Measurements from ENCODE around the gene WIPF2. TPM values are rescaled to one million over a fixed set of nuclear protein-coding genes. Genes with fewer than 3 reads are reported as not detected.

The WIPF2 gene
- total RNA-seq, 1 experiment from 2014 or later, result 23.0 TPM

DNA sequence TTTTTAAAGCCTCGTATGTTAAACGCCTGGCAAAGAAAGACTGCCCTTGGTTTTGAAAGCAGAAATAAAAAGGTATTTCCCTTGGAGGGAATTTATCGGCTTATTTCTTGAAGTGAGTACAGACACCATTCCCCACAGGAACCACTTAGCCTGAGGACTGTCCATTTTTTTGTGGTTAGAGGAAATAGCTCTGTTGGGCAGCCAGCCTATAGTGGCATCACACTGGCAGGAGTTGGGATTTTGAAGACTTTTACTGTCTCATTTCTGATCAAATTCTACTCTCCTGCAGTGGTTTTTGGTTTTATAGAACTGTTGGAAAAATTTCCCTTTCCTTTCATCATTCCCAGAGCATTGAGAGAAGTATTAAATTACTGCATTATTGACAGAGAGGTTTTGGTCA is 34.5 kb downstream of the WIPF2 start:
- peak overlapping the region; percentile 57; the same call in 1 of the 2 replicates for H3K27ac Mint-ChIP-seq
- TF ChIP-seq ELF4 (CRISPR knock-in tag; IDR thresholded peaks at IDR 0.05; ENCODE audit: low read depth) (no peak), RELA (CRISPR knock-in tag; IDR thresholded peaks at IDR 0.05; ENCODE audit: borderline replicate concordance) (no peak), RORB (CRISPR knock-in tag; IDR thresholded peaks at IDR 0.05) (no peak), NFE2L1 (CRISPR knock-in tag; IDR thresholded peaks at IDR 0.05) (no peak), ZNF671 (CRISPR knock-in tag; IDR thresholded peaks at IDR 0.05) (no peak), ZNF317 (CRISPR knock-in tag; IDR thresholded peaks at IDR 0.05; ENCODE audit: borderline replicate concordance, low read depth) (no peak), ZNF232 (CRISPR knock-in tag; IDR thresholded peaks at IDR 0.05) (no peak), CREM (CRISPR knock-in tag; IDR thresholded peaks at IDR 0.05) (no peak), JUN (CRISPR knock-in tag; IDR thresholded peaks at IDR 0.05) (no peak), NR1H2 (CRISPR knock-in tag; IDR thresholded peaks at IDR 0.05) (no peak), FOXK1 (CRISPR knock-in tag; IDR thresholded peaks at IDR 0.05) (no peak), TCF7 (CRISPR knock-in tag; IDR thresholded peaks at IDR 0.05; ENCODE audit: low read depth) (no peak), TEAD4 (CRISPR knock-in tag; IDR thresholded peaks at IDR 0.05) (no peak)
- TF ChIP-seq, protein P1, sequence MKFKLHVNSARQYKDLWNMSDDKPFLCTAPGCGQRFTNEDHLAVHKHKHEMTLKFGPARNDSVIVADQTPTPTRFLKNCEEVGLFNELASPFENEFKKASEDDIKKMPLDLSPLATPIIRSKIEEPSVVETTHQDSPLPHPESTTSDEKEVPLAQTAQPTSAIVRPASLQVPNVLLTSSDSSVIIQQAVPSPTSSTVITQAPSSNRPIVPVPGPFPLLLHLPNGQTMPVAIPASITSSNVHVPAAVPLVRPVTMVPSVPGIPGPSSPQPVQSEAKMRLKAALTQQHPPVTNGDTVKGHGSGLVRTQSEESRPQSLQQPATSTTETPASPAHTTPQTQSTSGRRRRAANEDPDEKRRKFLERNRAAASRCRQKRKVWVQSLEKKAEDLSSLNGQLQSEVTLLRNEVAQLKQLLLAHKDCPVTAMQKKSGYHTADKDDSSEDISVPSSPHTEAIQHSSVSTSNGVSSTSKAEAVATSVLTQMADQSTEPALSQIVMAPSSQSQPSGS (CRISPR knock-in tag; IDR thresholded peaks at IDR 0.05; ENCODE audit: borderline replicate concordance, low read depth), result no peak
- TF ChIP-seq, protein P2, sequence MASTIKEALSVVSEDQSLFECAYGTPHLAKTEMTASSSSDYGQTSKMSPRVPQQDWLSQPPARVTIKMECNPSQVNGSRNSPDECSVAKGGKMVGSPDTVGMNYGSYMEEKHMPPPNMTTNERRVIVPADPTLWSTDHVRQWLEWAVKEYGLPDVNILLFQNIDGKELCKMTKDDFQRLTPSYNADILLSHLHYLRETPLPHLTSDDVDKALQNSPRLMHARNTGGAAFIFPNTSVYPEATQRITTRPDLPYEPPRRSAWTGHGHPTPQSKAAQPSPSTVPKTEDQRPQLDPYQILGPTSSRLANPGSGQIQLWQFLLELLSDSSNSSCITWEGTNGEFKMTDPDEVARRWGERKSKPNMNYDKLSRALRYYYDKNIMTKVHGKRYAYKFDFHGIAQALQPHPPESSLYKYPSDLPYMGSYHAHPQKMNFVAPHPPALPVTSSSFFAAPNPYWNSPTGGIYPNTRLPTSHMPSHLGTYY (CRISPR knock-in tag; IDR thresholded peaks at IDR 0.05), result no peak
- TF ChIP-seq, protein P3, sequence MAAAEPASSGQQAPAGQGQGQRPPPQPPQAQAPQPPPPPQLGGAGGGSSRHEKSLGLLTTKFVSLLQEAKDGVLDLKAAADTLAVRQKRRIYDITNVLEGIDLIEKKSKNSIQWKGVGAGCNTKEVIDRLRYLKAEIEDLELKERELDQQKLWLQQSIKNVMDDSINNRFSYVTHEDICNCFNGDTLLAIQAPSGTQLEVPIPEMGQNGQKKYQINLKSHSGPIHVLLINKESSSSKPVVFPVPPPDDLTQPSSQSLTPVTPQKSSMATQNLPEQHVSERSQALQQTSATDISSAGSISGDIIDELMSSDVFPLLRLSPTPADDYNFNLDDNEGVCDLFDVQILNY (CRISPR knock-in tag; IDR thresholded peaks at IDR 0.05), result no peak
- TF ChIP-seq, protein P4, sequence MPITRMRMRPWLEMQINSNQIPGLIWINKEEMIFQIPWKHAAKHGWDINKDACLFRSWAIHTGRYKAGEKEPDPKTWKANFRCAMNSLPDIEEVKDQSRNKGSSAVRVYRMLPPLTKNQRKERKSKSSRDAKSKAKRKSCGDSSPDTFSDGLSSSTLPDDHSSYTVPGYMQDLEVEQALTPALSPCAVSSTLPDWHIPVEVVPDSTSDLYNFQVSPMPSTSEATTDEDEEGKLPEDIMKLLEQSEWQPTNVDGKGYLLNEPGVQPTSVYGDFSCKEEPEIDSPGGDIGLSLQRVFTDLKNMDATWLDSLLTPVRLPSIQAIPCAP (CRISPR knock-in tag; IDR thresholded peaks at IDR 0.05), result no peak
- TF ChIP-seq, protein P5, sequence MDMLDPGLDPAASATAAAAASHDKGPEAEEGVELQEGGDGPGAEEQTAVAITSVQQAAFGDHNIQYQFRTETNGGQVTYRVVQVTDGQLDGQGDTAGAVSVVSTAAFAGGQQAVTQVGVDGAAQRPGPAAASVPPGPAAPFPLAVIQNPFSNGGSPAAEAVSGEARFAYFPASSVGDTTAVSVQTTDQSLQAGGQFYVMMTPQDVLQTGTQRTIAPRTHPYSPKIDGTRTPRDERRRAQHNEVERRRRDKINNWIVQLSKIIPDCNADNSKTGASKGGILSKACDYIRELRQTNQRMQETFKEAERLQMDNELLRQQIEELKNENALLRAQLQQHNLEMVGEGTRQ (CRISPR knock-in tag; IDR thresholded peaks at IDR 0.05), result no peak

DNA sequence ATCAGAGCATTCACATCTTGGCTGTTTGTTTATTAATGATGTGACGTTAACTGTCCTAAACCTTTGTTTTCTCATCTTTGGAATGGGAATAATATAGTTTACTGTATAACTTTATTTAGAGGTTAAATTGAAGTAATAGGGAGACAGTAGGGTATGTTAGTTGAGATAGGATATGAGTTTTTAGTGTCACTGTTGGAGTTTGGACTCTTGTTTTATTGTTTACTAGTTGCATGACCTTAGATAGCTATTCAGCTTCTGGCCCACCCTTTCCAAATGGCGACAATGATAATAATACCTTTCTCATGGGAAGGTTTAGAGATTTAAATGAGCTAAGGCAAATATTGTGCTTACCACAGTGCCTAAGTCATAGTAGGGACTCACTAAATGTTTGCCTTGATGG is 40.4 kb downstream of the WIPF2 start:
- POLR2A ChIA-PET, result no interaction called here
- CTCF ChIA-PET, result interaction anchor here (0.6 to 1.3 kb wide), 3 partner anchors 40 to 95 kb away, joined by 3 to 6 read pairs (median 5); partner anchors contain the start of gene WIPF2

More for the DNA sequence above, 34.5 kb downstream of the WIPF2 start:
- CTCF ChIA-PET, result interaction anchor here (0.6 kb wide), 2 partner anchors 34 to 140 kb away, joined by 3 read pairs; partner anchors contain the start of gene WIPF2
- H3K36me3 Mint-ChIP-seq, result peaks cover 21% of the 10 kb centered on the region
- DNase-seq (ENCODE audit: low spot score) (no peak), ATAC-seq (no peak)
- H3K4me3 Mint-ChIP-seq, result no peak overlapping the region
- POLR2A ChIA-PET, result no interaction called here
- H3K9me3 Mint-ChIP-seq, result no peaks in the 10 kb centered on the region
- no peaks in the 10 kb centered on the region for H3K27me3 Mint-ChIP-seq (ENCODE audit: low read depth)
- H3K4me1 Mint-ChIP-seq, result no peaks in the 10 kb centered on the region

More for the DNA sequence above, 40.4 kb downstream of the WIPF2 start:
- peaks cover 57% of the 10 kb centered on the region for H3K36me3 Mint-ChIP-seq
- H3K4me1 Mint-ChIP-seq, result peaks cover 2% of the 10 kb centered on the region; the same call in 1 of the 2 replicates
- H3K4me3 Mint-ChIP-seq, result no peak overlapping the region
- DNase-seq (ENCODE audit: low spot score) (no peak), ATAC-seq (no peak)
- no peaks in the 10 kb centered on the region for H3K27me3 Mint-ChIP-seq (ENCODE audit: low read depth)
- no peak overlapping the region for H3K27ac Mint-ChIP-seq
- no peaks in the 10 kb centered on the region for H3K9me3 Mint-ChIP-seq
- TF ChIP-seq, protein P6, sequence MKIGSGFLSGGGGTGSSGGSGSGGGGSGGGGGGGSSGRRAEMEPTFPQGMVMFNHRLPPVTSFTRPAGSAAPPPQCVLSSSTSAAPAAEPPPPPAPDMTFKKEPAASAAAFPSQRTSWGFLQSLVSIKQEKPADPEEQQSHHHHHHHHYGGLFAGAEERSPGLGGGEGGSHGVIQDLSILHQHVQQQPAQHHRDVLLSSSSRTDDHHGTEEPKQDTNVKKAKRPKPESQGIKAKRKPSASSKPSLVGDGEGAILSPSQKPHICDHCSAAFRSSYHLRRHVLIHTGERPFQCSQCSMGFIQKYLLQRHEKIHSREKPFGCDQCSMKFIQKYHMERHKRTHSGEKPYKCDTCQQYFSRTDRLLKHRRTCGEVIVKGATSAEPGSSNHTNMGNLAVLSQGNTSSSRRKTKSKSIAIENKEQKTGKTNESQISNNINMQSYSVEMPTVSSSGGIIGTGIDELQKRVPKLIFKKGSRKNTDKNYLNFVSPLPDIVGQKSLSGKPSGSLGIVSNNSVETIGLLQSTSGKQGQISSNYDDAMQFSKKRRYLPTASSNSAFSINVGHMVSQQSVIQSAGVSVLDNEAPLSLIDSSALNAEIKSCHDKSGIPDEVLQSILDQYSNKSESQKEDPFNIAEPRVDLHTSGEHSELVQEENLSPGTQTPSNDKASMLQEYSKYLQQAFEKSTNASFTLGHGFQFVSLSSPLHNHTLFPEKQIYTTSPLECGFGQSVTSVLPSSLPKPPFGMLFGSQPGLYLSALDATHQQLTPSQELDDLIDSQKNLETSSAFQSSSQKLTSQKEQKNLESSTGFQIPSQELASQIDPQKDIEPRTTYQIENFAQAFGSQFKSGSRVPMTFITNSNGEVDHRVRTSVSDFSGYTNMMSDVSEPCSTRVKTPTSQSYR (CRISPR knock-in tag; IDR thresholded peaks at IDR 0.05), result no peak
- no peak for TF ChIP-seq CBFB (CRISPR knock-in tag; IDR thresholded peaks at IDR 0.05; ENCODE audit: low read depth)
- TF ChIP-seq, protein P1 (CRISPR knock-in tag; IDR thresholded peaks at IDR 0.05; ENCODE audit: borderline replicate concordance, low read depth), result no peak

Data from WTC11 (cell line).